Thymus (tissue), 11 donors: ENCODE data around the gene PAPSS2. TPM values are rescaled to one million over a fixed set of nuclear protein-coding genes. Genes with fewer than 3 reads are reported as not detected.

Experiments used
- DNase-seq, 9 donors: peaks; one replicate each; pipeline ENCODE4 v3.0.0-alpha.2; 2013; ENCODE audit warnings: low spot score in 9 of 9, low read depth in 6 of 9, missing footprints in 1 of 9
- H3K27ac ChIP-seq, 2 donors: one replicate each; pipeline ENCODE4 v1.5.1; 2013; ENCODE audit warnings: control low read depth in 1 of 2, low read depth in 1 of 2, low read length in 1 of 2, mild to moderate bottlenecking in 1 of 2, moderate library complexity in 1 of 2
- H3K27me3 ChIP-seq, 2 donors: one replicate each; pipeline ENCODE4 v1.5.1; 2013; ENCODE audit warnings: low read length in 1 of 2; ENCODE audit not compliant: control insufficient read depth in 2 of 2, insufficient read depth in 1 of 2
- H3K36me3 ChIP-seq, 2 donors: one replicate each; pipeline ENCODE4 v1.5.1; 2013; ENCODE audit warnings: low read length in 1 of 2, mild to moderate bottlenecking in 1 of 2, moderate library complexity in 1 of 2; ENCODE audit not compliant: control insufficient read depth in 2 of 2, insufficient read depth in 2 of 2
- H3K4me1 ChIP-seq, 2 donors: one replicate each; pipeline ENCODE4 v1.5.1; 2013; ENCODE audit warnings: low read length in 2 of 2; ENCODE audit not compliant: control insufficient read depth in 2 of 2, insufficient read depth in 2 of 2
- H3K4me3 ChIP-seq, 2 donors: one replicate each; pipeline ENCODE4 v1.5.1; 2013; ENCODE audit warnings: low read length in 2 of 2, control low read depth in 1 of 2, mild to moderate bottlenecking in 1 of 2
- H3K9me3 ChIP-seq, 2 donors: one replicate each; pipeline ENCODE4 v1.5.1; 2013; ENCODE audit warnings: low read length in 1 of 2, mild to moderate bottlenecking in 1 of 2; ENCODE audit not compliant: control insufficient read depth in 2 of 2, insufficient read depth in 1 of 2
- WGBS: extraction: QIAGEN DNeasy Blood & Tissue Kit; methylation state at CpG from one replicate; pipeline ENCODE4 v1.1.7; 2013; 5-methylcytosine and 5-hydroxymethylcytosine counted together
- polyA plus RNA-seq: library from polyadenylated mRNA; stranded (reverse); fragments of 200-250 nt; gene quantifications from one replicate; pipeline ENCODE4 v1.2.3, GENCODE V29; 2013
- total RNA-seq: library from RNA; stranded (reverse); fragments of 120-200 nt; gene quantifications from one replicate; pipeline ENCODE4 v1.2.4, GENCODE V29; 2013
- donor health status: healthy.

The PAPSS2 gene
- total and polyA plus RNA-seq, 2 donors, result 2.5 to 5.8 TPM

DNA sequence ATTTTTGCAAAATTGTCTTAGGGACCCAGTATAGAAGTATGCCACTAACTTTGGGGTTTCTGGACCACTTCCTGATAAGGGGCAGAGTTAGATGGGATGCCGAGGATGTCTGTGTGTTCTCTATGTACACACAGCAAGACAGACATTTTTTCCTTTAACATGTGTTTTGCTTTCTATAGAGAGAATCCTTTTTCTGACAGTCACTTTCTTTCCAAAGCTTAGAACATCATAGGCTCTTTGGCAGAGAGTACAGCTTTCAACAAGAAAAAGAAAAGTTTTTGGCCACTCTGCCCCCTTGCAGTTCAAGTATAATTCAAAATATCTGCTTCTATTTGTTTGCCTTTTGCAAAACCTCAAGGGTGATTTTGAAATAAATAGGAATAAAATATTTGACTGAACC is 44.1 kb downstream of the PAPSS2 start:
- no peak for DNase-seq
- WGBS, result 68% methylated on average over 1 of the region's 1 CpG
- H3K27me3 ChIP-seq, result no peaks in the 10 kb centered on the region
- no peaks in the 10 kb centered on the region for H3K9me3 ChIP-seq
- H3K4me3 ChIP-seq, result no peak overlapping the region
- no peaks in the 10 kb centered on the region for H3K4me1 ChIP-seq
- no peak overlapping the region for H3K27ac ChIP-seq
- H3K36me3 ChIP-seq, result no peaks in the 10 kb centered on the region

DNA sequence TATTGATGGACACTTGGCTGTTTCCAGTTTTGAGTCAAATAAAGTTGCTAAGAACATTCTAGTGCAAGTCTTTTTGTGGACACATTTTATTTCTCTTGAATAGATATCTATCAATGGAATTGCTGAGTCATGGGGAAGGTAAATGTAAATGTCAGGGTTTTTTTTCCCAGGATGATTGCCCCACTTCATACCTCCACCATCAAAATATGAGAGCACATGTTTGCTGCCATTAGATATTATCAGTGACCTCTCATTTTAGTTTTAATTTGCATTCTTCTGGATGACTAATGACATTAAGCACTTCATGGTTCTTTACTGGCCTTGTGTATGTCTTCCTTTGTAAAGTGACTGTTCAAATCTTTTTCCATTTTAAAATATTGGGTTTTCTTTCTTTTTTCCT is 45.7 kb downstream of the PAPSS2 start:
- H3K27ac ChIP-seq, result no peak overlapping the region
- H3K4me1 ChIP-seq, result no peaks in the 10 kb centered on the region
- H3K27me3 ChIP-seq, result no peaks in the 10 kb centered on the region
- no peaks in the 10 kb centered on the region for H3K36me3 ChIP-seq
- H3K4me3 ChIP-seq, result no peak overlapping the region
- no peak for DNase-seq
- H3K9me3 ChIP-seq, result no peaks in the 10 kb centered on the region

DNA sequence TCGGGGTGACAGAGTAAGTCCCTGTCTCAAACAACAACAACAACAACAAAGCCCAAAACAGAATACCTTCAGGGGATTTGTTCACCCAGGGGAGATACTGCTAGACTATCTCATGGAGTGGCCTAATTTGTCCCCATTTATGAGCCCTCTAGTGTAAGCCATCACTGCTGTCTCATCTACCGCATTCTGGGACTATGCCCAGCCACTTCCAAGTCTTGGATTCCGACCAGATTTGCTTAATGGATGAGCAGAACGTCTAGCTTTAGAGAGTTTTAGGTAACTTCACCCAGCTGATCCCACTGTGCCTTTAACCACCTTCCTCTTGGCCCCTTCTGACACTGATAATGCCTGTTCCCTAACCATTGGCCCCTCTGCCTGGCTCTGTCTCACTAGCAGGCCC is 47.1 kb downstream of the PAPSS2 start:
- no peak overlapping the region for H3K4me3 ChIP-seq
- H3K27ac ChIP-seq, result no peak overlapping the region
- H3K4me1 ChIP-seq, result no peaks in the 10 kb centered on the region
- no peak for DNase-seq
- H3K9me3 ChIP-seq, result no peaks in the 10 kb centered on the region
- 93% methylated on average over 4 of the region's 4 CpGs for WGBS
- H3K27me3 ChIP-seq, result no peaks in the 10 kb centered on the region
- H3K36me3 ChIP-seq, result no peaks in the 10 kb centered on the region

DNA sequence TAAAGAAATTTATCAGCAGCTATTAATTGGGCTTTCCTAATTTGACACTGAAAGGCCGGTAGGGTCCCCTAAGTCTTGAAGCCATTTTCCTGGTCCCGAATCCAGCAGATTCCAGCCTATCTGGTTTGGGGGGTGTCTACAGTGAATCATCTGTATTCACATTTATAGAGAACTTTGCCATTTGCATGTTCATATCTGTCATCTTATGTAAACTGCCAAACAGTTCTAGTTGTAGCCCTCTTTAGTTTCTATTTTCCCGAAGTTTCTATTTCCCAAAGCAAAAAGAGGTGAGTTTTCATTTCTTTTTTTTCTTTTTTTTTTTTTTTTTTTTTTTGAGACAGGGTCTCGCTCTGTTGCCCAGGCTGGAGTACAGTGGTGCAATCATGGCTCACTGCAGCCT is 47.6 kb downstream of the PAPSS2 start:
- WGBS, result 98% methylated on average over 4 of the region's 4 CpGs
- no peaks in the 10 kb centered on the region for H3K9me3 ChIP-seq
- no peak overlapping the region for H3K27ac ChIP-seq

DNA sequence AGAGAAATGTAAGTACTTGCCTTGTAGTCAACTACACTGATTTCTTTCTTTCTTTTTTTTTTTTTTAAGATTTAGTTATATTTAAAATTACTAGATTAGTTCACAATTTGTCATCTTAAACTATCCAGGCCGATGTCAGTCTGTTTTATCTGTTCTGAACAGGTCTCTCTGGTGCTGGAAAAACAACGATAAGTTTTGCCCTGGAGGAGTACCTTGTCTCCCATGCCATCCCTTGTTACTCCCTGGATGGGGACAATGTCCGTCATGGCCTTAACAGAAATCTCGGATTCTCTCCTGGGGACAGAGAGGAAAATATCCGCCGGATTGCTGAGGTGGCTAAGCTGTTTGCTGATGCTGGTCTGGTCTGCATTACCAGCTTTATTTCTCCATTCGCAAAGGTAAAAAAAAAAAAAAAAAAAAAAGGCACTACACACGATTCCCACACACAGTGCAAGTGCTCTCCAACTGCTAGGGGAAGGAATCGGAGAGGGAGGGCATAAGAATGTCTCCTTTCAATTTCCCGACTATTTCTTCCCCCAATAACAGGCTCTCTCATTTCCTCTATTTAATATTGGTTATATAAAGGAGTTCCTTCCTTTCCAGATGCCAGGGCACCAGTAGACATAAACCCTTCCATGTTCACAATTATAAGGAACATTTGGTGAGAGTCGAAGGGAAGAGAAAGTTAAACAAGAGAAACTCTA is 53.4 kb downstream of the PAPSS2 start:
- Histone ChIP-seq H3K4me1 (no peaks in the 10 kb centered on the region), H3K4me3 (no peak overlapping the region), H3K27me3 (no peaks in the 10 kb centered on the region), H3K27ac (no peak overlapping the region), H3K36me3 (no peaks in the 10 kb centered on the region), H3K9me3 (no peaks in the 10 kb centered on the region)
- DNase-seq, result no peak
- WGBS, result 92% methylated on average over 11 of the region's 11 CpGs

More for the DNA sequence above, 47.6 kb downstream of the PAPSS2 start:
- H3K4me3 ChIP-seq, result no peak overlapping the region
- no peaks in the 10 kb centered on the region for H3K27me3 ChIP-seq
- DNase-seq, result no peak
- no peaks in the 10 kb centered on the region for H3K4me1 ChIP-seq
- H3K36me3 ChIP-seq, result no peaks in the 10 kb centered on the region

DNA sequence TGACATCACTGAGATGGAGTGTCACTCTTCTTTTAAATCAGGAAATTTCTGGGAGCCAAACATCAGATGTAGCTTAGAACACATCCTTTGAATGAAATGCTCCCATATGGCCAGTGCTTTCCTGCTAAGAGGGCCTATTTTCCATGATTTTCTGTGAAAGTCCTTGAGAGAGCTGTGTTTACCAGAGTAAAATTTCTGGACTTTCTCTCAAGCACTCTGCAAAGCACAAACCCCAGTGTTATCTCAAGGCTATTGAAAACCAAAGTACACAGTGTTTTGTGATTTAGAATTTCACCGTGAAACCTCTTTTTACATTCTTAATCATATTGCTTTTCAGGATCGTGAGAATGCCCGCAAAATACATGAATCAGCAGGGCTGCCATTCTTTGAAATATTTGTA is 54.0 kb downstream of the PAPSS2 start:
- no peaks in the 10 kb centered on the region for H3K36me3 ChIP-seq
- no peak for DNase-seq

DNA sequence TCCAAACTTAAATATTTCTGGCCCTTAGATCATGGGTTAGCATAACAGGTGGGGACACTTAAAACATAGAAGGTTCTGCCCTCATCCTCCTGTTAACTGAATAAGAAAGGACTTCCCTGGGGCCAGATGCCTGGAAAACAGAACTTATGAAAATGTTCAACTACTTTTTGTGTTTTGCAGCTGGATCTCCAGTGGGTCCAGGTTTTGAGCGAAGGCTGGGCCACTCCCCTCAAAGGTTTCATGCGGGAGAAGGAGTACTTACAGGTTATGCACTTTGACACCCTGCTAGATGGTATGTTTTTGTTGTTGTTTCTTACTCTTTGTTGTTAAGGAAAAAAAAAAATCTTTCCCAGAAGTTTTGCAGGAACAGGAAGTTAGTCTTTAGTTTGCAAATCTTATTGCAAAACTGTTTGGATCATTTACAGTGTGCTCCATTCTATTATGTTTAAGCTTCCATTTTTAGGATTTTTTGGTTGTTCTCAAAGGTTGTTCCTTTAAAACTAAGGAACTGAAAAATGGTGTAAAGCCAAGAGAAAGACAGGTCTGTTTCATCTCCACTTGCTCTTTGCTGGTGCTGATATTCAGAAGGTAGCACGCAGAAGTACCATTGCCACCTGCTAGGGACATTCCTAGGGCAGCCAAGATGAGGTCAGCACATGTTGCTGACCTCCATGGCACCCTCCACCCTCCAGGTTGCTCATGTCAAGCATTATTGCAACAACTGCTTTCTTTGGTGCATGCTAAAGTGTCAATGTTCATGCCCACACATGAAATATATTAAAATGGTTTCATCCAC is 56.1 kb downstream of the PAPSS2 start:
- H3K4me1 ChIP-seq, result no peaks in the 10 kb centered on the region
- H3K4me3 ChIP-seq, result no peak overlapping the region
- H3K27ac ChIP-seq, result no peak overlapping the region
- WGBS, result 97% methylated on average over 3 of the region's 3 CpGs
- H3K27me3 ChIP-seq, result no peaks in the 10 kb centered on the region
- no peak for DNase-seq
- no peaks in the 10 kb centered on the region for H3K36me3 ChIP-seq
- H3K9me3 ChIP-seq, result no peaks in the 10 kb centered on the region

More for the DNA sequence above, 54.0 kb downstream of the PAPSS2 start:
- Histone ChIP-seq H3K27ac (no peak overlapping the region), H3K9me3 (no peaks in the 10 kb centered on the region), H3K27me3 (no peaks in the 10 kb centered on the region), H3K4me3 (no peak overlapping the region), H3K4me1 (no peaks in the 10 kb centered on the region)
- over 99% methylated on average over 3 of the region's 3 CpGs for WGBS

DNA sequence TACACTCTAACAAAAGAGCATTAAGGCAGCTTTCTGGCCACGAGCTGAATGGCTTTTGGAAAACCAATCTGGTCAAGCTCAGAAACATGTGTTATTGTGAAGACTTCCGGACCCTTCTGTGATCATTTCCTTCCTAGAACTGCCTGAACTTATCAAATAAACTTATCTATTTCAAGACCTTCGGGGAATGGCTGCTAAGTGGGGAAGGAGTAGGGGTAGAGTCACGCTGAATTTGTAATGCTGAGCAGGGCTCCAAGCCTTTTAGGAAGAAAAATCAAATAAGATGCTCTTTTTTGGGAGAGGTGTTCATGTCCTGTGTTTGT is 56.6 kb downstream of the PAPSS2 start:
- Histone ChIP-seq H3K36me3 (no peaks in the 10 kb centered on the region), H3K27me3 (no peaks in the 10 kb centered on the region), H3K9me3 (no peaks in the 10 kb centered on the region), H3K4me3 (no peak overlapping the region), H3K27ac (no peak overlapping the region), H3K4me1 (no peaks in the 10 kb centered on the region)
- DNase-seq, result no peak
- 57% methylated on average over 4 of the region's 4 CpGs for WGBS

DNA sequence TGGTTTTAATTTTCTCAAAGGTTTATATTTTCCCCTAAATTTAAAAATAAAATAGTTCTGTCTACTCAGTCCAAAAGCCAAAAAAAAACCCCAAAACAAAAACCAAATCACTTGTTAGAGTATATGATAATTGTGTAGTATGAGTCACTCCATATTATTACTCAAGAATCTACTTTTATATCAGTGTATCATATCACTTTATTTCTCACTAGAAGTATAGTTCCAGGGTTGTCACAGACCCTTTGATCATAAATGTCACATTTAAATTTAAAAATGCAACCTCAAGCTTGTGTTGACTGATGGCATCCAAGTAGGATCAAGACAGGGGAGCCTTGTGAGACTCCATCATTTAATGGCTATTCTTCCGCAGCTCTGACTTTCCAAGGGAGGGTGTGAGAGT is 61.0 kb downstream of the PAPSS2 start:
- no peak overlapping the region for H3K4me3 ChIP-seq
- H3K4me1 ChIP-seq, result no peaks in the 10 kb centered on the region
- H3K36me3 ChIP-seq, result no peaks in the 10 kb centered on the region
- 97% methylated on average over 1 of the region's 1 CpG for WGBS
- no peaks in the 10 kb centered on the region for H3K9me3 ChIP-seq
- H3K27ac ChIP-seq, result no peak overlapping the region
- no peaks in the 10 kb centered on the region for H3K27me3 ChIP-seq
- no peak for DNase-seq
